Measurements from ENCODE around the gene IGF2BP2.

GRCh38 chr3:185639632-185640206, 185.1 kb downstream of the IGF2BP2 start:
- TF ChIP-seq CTCF (IDR thresholded peaks at IDR 0.05) (no peak), POLR2A (IDR thresholded peaks at IDR 0.05) (no peak), POLR2AphosphoS5 (IDR thresholded peaks at IDR 0.05) (no peak), EP300 (IDR thresholded peaks at IDR 0.05) (no peak)
